Forelimb muscle (tissue), 1 donor: ENCODE measurements around the gene HGD. TPM values are rescaled to one million over a fixed set of nuclear protein-coding genes. Genes with fewer than 3 reads are reported as not detected.
"Not testable (repeated sequence)": the region's sequence is repeated elsewhere in the genome, so short reads cannot be mapped to it uniquely, and the experiment has no call there.

Experiments
- DNase-seq: peaks from one replicate; pipeline ENCODE4 v3.0.0-alpha.2; 2013; ENCODE audit warnings: low read depth
- polyA plus RNA-seq: library from polyadenylated mRNA; unstranded; fragments of 120-200 nt; gene quantifications from one replicate; pipeline ENCODE4 v1.2.1, GENCODE V29; 2013; ENCODE audit not compliant: insufficient read length

The HGD gene
- polyA plus RNA-seq, 1 donor, result 0.47 TPM

GRCh38 chr3:120680193-120680894, 1.7 kb downstream of the HGD start:
- DNase-seq, result no peak

DNA sequence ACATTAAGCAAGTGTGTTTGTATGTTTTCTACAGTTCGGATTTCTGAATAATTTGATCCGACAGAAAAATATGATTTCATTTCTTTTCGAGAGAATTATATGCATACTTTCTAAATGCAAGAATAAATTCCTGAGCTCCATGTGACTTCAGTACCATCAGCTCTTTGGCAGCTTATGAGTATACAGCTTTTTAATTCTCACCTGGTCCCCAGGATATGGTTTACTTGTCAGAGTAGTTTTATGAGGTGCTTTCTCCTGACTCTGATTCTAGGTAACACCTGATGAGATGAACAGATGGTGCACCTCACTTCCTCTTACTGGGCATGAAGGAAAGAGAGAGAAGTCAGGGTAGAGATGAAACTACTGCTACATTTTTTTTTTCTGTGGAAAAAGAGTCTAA, 3.1 kb downstream of the HGD start:
- DNase-seq, result no peak

DNA sequence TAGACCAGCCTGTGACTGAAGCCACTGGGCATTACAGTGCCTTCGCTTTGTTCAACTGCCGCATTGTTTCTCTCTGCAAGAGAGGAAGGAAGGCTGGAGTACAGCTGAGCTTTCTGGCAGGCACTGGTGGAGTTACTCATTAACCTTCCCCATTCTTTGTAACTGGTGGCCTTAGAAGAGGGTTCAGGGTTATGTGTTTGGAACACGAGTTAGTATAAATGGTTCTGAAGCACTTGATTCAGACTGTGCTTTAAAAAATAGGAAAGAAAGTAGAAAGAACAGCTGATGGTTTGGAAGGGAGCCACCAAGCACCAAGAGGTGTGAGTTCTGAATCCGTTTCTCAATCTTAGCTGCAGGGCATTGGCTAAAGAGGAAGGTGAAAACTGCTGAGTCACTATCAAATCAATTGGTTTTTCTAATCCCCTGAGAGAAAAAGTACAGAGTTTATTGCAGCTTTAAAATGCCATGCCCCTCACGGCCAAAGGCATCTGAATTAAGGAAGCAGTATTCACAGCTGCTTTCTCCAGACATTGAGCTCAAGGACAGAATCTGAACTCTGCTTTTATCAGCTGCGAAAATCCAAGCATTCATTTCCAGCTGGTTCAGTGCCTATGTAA, 3.6 kb downstream of the HGD start:
- no peak for DNase-seq

DNA sequence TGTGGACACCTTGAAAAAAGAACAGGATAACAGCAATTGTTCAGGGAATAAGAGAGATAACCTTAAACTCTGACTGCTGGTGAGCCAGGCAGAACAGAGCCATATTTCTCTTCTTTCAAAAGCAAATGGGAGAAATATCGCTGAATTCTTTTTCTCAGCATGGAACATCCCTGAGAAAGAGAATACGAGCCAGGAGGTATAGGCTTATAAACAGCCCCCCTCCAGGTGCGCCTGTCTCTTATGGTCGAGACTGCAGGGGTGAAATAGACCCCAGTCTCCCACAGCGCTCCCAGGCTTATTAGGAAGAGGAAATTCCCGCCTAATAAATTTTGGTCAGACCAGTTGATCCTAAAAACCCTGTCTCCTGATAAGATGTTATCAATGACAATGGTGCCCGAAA, 4.8 kb downstream of the HGD start:
- DNase-seq, result not testable (repeated sequence)

DNA sequence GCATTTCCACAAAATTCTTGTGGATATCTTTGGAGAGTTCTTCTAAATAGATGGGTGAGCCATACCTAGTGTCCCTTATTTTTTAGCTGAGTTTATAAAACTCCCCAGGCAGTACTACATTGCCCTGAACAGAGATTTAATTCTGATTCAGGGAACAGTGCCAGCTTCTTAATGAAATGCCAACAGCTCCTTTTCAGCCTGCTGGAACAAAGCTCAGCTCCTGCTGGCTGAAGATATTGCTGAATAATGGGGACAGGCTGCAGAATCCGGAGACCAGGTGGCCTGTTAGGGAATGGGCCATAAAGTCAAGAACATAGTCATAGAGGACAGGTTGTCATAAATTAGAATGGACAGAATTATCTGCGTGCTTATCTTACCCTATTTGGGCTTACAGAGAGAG, 8.9 kb downstream of the HGD start:
- no peak for DNase-seq

DNA sequence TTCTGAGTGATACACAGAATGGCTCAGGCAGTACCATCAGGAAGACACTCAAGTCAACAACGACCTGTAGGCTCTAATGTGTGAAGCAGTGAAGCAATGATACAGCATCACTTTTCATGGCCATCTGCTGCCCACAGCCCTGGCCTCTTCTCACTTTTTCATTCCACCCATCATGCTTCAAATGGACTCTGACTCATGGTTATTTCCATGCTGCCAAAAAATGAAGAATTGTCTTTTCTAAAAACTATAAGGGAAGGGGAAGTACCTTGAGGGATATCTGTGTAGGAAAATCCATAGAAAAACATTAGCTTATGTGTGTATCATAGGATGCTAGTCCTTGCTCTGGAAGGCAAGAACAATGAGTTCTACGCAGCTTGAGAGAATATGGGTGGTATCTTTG, 11.5 kb downstream of the HGD start:
- DNase-seq, result no peak

- no peak for DNase-seq
Observed at GRCh38 chr3:120664926-120665325, 17.1 kb downstream of the HGD start.

DNA sequence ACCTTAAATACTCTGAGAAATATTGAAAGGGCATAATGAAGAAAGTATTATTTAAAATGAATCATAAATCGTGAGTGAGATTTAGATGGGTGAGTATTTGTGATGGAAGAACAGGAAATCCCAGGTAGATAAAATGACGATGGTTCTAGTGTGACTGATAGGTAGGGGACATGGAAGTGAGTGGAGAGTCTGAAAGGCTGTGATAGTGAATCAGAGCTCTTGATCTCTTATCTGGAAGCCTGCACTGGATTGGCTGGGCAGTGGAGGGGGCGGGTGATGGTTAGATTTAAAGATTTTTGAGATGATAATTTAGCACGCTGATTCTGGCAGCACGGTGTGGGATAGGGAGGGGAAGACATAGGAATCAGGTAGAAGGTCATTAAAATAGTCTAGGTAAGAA, 20.1 kb downstream of the HGD start:
- DNase-seq, result no peak

- DNase-seq, result peak; percentile 29
Observed at GRCh38 chr3:120661106-120661905, 20.7 kb downstream of the HGD start.

GRCh38 chr3:120659834-120660233, 22.2 kb downstream of the HGD start:
- DNase-seq, result no peak

GRCh38 chr3:120659285-120659684, 22.8 kb downstream of the HGD start:
- DNase-seq, result no peak

DNA sequence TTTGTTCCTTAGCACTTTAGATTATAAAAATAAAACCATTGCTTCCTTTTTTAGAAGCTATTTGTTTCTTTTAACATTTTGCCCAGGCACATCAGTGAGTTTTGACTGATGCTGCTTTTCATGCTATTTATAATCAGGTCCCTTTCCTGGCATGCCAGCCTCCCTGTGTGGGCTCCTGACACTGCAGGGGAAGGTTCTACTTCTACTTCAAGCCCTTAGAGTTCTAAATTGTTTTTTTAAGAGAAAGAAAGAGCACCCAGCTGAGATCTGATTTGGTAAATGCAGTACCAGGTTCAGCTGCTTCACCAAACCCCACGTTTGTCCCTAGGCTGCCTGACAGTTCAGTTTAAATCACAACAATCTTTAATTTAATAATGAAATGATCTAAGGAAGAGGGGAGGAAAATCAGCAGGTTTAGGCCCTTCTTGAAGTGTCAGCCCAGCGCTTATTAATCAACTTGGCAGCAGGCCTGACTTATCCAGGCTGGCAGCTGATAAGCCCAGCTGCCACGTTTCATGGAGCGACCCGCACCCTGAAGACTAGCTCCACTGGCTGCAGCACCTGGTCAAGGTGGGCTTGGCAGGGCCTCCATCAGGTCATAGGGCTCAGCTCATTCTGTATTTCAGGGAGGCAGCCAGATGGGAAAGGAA, 29.0 kb downstream of the HGD start:
- DNase-seq, result no peak

GRCh38 chr3:120652281-120652680, 29.8 kb downstream of the HGD start:
- DNase-seq, result no peak

DNA sequence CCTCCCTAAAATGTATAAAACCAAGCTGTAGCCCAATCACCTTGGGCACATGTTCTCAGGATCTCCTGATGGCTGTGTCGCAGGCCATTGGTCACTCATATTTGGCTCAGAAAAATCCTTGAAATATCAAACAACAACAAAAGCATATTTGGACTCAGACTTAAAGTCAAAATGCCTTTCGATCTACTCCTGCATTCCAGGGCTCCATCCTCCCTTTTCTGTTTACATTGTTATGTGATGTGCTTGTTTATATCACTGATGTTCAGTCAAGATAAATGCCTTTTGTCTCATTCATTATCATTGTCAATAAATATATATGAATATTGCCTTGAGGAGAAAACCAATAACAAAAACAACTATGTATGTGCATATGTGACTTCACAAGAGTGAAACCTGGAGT, 31.7 kb downstream of the HGD start:
- no peak for DNase-seq

GRCh38 chr3:120649830-120650233, 32.2 kb downstream of the HGD start:
- DNase-seq, result no peak

DNA sequence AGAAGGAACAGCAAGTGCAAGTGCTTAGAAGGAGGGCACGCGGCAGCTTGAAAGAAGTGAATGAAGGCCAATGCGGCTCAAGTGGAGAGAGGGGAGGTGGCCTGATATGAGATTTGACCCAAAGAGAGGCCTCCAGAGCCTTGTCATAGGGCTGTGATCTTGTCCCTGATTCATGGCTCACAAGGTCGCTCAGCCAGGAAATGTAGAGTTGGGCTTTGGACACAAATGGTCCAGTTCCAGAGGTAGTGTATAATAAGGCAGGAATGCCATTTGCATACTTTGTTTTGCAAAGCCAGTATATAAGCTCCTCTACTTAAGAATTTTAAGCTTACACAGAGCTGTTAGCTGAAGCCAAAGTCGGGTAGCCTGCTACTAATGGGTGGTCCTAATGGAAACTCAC, 33.7 kb downstream of the HGD start:
- no peak for DNase-seq

- DNase-seq, result no peak
Observed at GRCh38 chr3:120646771-120647432, 35.1 kb downstream of the HGD start.

GRCh38 chr3:120645083-120645845, 36.8 kb downstream of the HGD start:
- DNase-seq, result no peak

DNA sequence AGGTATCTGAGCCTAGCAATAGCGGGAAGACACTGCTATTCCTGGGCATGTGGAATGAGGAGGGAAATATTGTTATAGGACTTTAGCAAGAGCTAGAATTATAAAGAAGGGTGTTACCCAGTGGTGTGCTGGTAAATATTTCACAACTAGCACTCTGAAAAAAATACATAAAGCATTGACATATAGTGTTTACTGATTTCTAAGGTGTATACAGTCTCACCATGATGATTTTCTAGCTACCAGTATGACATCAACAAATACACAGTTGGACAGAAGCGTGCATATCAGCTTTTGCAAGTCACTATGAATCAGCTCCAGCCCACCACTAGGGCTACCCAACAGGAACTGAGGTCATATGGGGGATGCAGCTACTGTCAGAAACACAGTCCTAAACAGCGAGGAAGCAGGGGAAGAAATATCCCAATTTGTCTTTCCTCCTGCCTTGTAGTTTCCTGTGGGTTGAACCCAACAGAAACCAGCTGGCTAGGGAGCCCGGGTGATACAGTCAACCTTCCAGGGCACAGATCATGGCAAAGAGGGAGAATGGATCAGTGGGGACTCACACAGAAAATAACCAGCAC, 39.6 kb downstream of the HGD start:
- DNase-seq, result no peak

GRCh38 chr3:120641696-120642246, 40.3 kb downstream of the HGD start:
- no peak for DNase-seq
